HG03378 (cell line): ENCODE results near the gene RNH1.

Experiments used
- ATAC-seq: cut with Tn5 transposase; IDR thresholded peaks from one replicate; pipeline ENCODE4 v1.9.1; 2021; ENCODE audit warnings: mild to moderate bottlenecking, moderate library complexity; ENCODE audit not compliant: unreplicated experiment

RNH1 gene

GRCh38 chr11:459511-460220 is 47.4 kb downstream of the RNH1 start:
- no peak for ATAC-seq

GRCh38 chr11:457111-457760 is 49.8 kb downstream of the RNH1 start:
- ATAC-seq, result no peak

- no peak for ATAC-seq
These were observed 50.5 kb downstream of the RNH1 start for GRCh38 chr11:456533-456932.

- ATAC-seq, result no peak
These were observed 51.4 kb downstream of the RNH1 start for GRCh38 chr11:455566-456147.

- no peak for ATAC-seq
These were observed 52.1 kb downstream of the RNH1 start for GRCh38 chr11:454801-455565.

GRCh38 chr11:454043-454442 is 53.0 kb downstream of the RNH1 start:
- ATAC-seq, result no peak

- ATAC-seq, result no peak
These were observed 53.5 kb downstream of the RNH1 start for GRCh38 chr11:453564-453963.

- no peak for ATAC-seq
These were observed 54.0 kb downstream of the RNH1 start for GRCh38 chr11:452916-453527.

- ATAC-seq, result no peak
These were observed 54.8 kb downstream of the RNH1 start for GRCh38 chr11:452203-452744.

- no peak for ATAC-seq
These were observed 55.3 kb downstream of the RNH1 start for GRCh38 chr11:451738-452137.

- ATAC-seq, result no peak
These were observed 56.1 kb downstream of the RNH1 start for GRCh38 chr11:450809-451451.

- ATAC-seq, result peak; percentile 60
These were observed 56.9 kb downstream of the RNH1 start, which contains the start of gene PTDSS2 for GRCh38 chr11:449889-450808. TSS of gene PTDSS2 (plus strand) at chr11:450279. CDS start at chr11:450456, 177 bp downstream.

GRCh38 chr11:447923-448731 is 58.9 kb downstream of the RNH1 start:
- peak; percentile 49 for ATAC-seq

- no peak for ATAC-seq
These were observed 60.2 kb downstream of the RNH1 start for GRCh38 chr11:446891-447290.

- no peak for ATAC-seq
These were observed 61.1 kb downstream of the RNH1 start for GRCh38 chr11:445765-446588.
